Measurements from ENCODE around the gene GPR25.

Gene GPR25

GRCh38 chr1:200886594-200886993, 13.8 kb downstream of the GPR25 start:
- TF ChIP-seq CREB5 (CRISPR knock-in tag; IDR thresholded peaks at IDR 0.05; ENCODE audit: low read depth): no peak
- no peak for TF ChIP-seq POU6F1 (CRISPR knock-in tag; IDR thresholded peaks at IDR 0.05; ENCODE audit: borderline replicate concordance, low read depth)
- TF ChIP-seq ZNF8 (CRISPR knock-in tag; IDR thresholded peaks at IDR 0.05): no peak
- no peak for TF ChIP-seq ZNF565 (CRISPR knock-in tag; conservative IDR thresholded peaks at IDR 0.05; ENCODE audit: low read depth)
- TF ChIP-seq ARNTL (CRISPR knock-in tag; IDR thresholded peaks at IDR 0.05; ENCODE audit: borderline replicate concordance, low read depth): no peak
- TF ChIP-seq OSR1 (CRISPR knock-in tag; IDR thresholded peaks at IDR 0.05): no peak
- no peak for TF ChIP-seq BACH2 (CRISPR knock-in tag; IDR thresholded peaks at IDR 0.05; ENCODE audit: borderline replicate concordance)
- no peak for TF ChIP-seq TOX (CRISPR knock-in tag; IDR thresholded peaks at IDR 0.05; ENCODE audit: borderline replicate concordance)
- no peak for TF ChIP-seq CSDC2 (CRISPR knock-in tag; IDR thresholded peaks at IDR 0.05)
- no peak for TF ChIP-seq ZC3H10 (CRISPR knock-in tag; IDR thresholded peaks at IDR 0.05)
- no peak for ATAC-seq

GRCh38 chr1:200887036-200887435, 14.3 kb downstream of the GPR25 start:
- no peak for ATAC-seq

More at GRCh38 chr1:200887036-200887435, 14.3 kb downstream of the GPR25 start:
- TF ChIP-seq, protein P1, sequence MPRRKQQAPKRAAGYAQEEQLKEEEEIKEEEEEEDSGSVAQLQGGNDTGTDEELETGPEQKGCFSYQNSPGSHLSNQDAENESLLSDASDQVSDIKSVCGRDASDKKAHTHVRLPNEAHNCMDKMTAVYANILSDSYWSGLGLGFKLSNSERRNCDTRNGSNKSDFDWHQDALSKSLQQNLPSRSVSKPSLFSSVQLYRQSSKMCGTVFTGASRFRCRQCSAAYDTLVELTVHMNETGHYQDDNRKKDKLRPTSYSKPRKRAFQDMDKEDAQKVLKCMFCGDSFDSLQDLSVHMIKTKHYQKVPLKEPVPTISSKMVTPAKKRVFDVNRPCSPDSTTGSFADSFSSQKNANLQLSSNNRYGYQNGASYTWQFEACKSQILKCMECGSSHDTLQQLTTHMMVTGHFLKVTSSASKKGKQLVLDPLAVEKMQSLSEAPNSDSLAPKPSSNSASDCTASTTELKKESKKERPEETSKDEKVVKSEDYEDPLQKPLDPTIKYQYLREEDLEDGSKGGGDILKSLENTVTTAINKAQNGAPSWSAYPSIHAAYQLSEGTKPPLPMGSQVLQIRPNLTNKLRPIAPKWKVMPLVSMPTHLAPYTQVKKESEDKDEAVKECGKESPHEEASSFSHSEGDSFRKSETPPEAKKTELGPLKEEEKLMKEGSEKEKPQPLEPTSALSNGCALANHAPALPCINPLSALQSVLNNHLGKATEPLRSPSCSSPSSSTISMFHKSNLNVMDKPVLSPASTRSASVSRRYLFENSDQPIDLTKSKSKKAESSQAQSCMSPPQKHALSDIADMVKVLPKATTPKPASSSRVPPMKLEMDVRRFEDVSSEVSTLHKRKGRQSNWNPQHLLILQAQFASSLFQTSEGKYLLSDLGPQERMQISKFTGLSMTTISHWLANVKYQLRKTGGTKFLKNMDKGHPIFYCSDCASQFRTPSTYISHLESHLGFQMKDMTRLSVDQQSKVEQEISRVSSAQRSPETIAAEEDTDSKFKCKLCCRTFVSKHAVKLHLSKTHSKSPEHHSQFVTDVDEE (CRISPR knock-in tag; IDR thresholded peaks at IDR 0.05): no peak
- no peak for TF ChIP-seq ZNF8 (CRISPR knock-in tag; IDR thresholded peaks at IDR 0.05)
- TF ChIP-seq ARNTL (CRISPR knock-in tag; IDR thresholded peaks at IDR 0.05; ENCODE audit: borderline replicate concordance, low read depth): no peak
- TF ChIP-seq OSR1 (CRISPR knock-in tag; IDR thresholded peaks at IDR 0.05): no peak
- no peak for TF ChIP-seq CREB5 (CRISPR knock-in tag; IDR thresholded peaks at IDR 0.05; ENCODE audit: low read depth)
- TF ChIP-seq, protein P2, sequence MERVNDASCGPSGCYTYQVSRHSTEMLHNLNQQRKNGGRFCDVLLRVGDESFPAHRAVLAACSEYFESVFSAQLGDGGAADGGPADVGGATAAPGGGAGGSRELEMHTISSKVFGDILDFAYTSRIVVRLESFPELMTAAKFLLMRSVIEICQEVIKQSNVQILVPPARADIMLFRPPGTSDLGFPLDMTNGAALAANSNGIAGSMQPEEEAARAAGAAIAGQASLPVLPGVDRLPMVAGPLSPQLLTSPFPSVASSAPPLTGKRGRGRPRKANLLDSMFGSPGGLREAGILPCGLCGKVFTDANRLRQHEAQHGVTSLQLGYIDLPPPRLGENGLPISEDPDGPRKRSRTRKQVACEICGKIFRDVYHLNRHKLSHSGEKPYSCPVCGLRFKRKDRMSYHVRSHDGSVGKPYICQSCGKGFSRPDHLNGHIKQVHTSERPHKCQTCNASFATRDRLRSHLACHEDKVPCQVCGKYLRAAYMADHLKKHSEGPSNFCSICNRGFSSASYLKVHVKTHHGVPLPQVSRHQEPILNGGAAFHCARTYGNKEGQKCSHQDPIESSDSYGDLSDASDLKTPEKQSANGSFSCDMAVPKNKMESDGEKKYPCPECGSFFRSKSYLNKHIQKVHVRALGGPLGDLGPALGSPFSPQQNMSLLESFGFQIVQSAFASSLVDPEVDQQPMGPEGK (CRISPR knock-in tag; IDR thresholded peaks at IDR 0.05; ENCODE audit: borderline replicate concordance): no peak
- no peak for TF ChIP-seq ZNF565 (CRISPR knock-in tag; conservative IDR thresholded peaks at IDR 0.05; ENCODE audit: low read depth)
- no peak for TF ChIP-seq ESRRG (CRISPR knock-in tag; IDR thresholded peaks at IDR 0.05)
- TF ChIP-seq PPARA (CRISPR knock-in tag; IDR thresholded peaks at IDR 0.05; ENCODE audit: borderline replicate concordance): no peak
- no peak for TF ChIP-seq CSRNP3 (CRISPR knock-in tag; IDR thresholded peaks at IDR 0.05)
- TF ChIP-seq BACH2 (CRISPR knock-in tag; IDR thresholded peaks at IDR 0.05; ENCODE audit: borderline replicate concordance): no peak
